NCI-H460 (cell line): Measurements from ENCODE around the gene PTPN3. TPM values are rescaled to one million over a fixed set of nuclear protein-coding genes. Genes with fewer than 3 reads are reported as not detected.
"Not testable (repeated sequence)": the region's sequence is repeated elsewhere in the genome, so short reads cannot be mapped to it uniquely, and the experiment has no call there.

Source experiments
- DNase-seq: peaks from one replicate; pipeline ENCODE4 v3.0.0-alpha.2; 2016; ENCODE audit warnings: low read depth; ENCODE audit errors: extremely low read depth
- small RNA-seq, 2 experiments: library from RNA; depleted of rRNA; stranded (forward); fragments of <200 nt; gene quantifications; one replicate each; pipeline ENCODE3, GENCODE V24; 2014
- total RNA-seq: library from RNA; depleted of rRNA; stranded (reverse); fragments of >200 nt; shearing (Covaris generic); gene quantifications from 2 replicates; pipeline ENCODE4 v1.2.3, GENCODE V29; 2014; rRNA removed

Gene PTPN3
- total RNA-seq, 1 experiment from 2014 or later, result 6.9 TPM

- DNase-seq, result no peak
These were observed 143.9 kb downstream of the PTPN3 start for GRCh38 chr9:109354190-109354589.

GRCh38 chr9:109351032-109351431 is 147.1 kb downstream of the PTPN3 start:
- DNase-seq, result no peak

GRCh38 chr9:109349421-109349846 is 148.7 kb downstream of the PTPN3 start:
- DNase-seq, result no peak

DNA sequence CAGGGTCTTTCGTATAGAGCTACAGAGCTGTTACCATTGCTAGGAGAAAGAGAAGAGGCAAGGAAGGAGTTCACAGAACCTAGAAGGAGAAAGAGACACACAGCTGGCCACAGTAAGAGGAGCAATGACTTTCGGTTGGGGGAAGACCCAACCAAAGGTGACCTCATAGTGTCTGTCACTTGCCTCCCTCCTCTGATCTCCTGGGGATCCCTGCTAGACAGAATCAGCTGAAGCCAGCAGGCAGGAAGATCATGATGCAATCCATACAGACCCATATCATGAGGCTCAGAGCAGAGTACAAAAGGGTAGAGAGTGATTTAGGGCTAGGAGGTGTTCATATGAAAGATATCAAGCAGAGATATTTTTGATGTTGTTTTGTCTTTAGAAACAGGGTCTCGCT is 151.2 kb downstream of the PTPN3 start:
- no peak for DNase-seq

- no peak for DNase-seq
These were observed 153.2 kb downstream of the PTPN3 start for GRCh38 chr9:109344866-109345265.

DNA sequence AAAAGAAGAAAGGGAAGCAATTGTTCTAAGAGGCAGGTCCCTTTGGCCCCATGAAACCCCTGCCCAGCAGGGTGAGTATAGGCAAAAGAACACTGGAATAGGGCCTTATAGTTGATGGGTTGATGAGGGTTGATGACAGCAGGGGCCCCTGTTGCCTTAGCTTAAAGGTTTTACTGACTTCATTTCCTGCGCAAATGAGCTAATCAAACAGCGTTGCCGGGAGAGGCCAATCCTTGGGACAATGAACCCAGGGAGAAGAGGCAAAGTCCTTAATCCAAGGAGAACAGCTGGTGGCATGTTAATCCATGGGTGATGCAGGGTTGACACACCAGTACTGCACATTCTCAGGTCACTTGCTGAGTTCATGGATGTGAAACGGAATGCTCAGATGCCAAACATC is 155.2 kb downstream of the PTPN3 start:
- no peak for DNase-seq

DNA sequence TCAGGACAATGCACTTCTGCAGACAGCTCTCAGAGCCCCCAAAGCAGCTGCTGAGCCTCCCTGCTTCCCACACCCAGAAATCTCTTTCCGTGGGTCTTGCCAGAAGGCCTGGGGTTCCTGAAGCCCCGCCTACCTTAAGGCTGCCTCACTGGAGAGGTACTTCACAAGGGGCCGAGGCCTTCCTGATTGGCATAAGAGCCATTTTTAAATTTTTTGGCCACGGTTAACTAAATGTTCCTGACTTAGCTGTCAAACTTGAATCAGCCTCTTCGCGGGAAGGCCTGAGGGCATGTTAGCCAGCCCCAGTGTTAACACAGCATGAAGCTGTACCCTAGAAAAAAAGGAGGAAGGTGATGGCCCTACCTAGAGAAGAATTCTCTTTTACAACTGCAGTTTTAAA is 156.5 kb downstream of the PTPN3 start:
- no peak for DNase-seq

DNA sequence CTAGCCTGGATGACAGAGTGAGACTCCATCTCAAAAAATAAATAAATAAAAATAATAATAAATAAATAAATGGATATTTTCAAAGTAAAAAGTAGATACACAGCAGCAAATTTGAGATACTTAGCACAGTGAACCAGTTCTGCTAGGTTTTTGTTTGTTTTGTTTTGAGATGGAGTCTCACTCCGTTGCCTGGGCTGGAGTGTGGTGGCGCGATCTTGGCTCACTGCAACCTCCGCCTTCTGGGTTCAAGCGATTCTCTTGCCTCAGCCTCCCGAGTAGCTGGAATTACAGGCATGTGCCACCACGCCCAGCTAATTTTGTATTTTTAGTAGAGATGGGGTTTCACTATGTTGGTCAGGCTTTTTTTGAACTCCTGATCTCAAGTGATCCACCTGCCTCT is 157.1 kb downstream of the PTPN3 start:
- DNase-seq, result not testable (repeated sequence)

DNA sequence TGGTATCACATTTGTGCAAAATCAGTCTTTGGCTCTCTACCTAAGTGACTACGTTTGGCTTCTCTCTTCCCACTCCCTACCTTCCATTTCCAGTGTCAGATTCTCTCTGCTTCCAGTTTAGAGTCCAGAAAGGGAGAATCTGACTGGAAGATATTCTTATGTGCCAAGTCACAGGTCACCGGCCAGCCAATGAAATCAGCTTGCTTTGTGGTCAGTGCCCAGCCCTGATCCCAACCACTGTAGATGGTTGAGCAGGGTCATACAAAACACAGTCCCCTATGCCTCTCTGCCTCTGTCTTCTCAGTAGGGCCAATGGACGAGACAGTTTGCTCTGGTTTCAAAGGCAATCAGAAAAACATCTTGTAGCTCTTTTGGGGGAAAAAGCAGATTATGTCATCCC is 161.7 kb downstream of the PTPN3 start:
- no peak for DNase-seq

- no peak for DNase-seq
These were observed 162.2 kb downstream of the PTPN3 start for GRCh38 chr9:109335929-109336328.

GRCh38 chr9:109335121-109335520 is 163.0 kb downstream of the PTPN3 start:
- no peak for DNase-seq

GRCh38 chr9:109331353-109331752 is 166.8 kb downstream of the PTPN3 start:
- no peak for DNase-seq

DNA sequence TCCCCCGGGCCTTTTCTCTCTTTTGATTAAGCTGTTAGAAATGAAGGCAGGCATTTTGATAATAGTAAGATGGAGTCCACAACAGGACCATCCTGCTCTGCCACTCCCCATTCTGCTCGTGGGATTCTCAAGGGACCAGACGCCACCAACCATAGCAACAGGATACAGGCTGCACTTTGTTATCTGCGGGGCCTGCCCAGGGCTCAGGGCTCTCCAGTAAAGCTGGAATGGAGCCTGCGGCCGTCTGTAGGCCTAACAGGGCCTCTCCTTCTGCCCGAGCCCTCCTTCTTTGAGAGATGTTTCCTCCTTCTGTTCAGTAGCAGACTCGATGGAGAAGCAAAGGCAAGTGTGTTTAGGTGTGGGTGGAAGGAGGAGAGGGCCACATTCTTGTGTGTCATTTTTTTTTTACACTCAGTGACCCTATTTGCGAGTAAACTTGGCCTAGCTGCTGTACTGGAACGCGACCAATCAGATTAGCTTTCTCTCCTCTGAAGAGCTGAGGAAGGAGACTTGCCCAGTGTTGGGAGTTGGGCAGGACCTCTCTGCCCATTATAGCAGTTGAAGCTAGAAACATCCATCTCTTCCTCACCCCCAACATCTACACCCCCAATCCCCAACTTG is 168.4 kb downstream of the PTPN3 start:
- no peak for DNase-seq

DNA sequence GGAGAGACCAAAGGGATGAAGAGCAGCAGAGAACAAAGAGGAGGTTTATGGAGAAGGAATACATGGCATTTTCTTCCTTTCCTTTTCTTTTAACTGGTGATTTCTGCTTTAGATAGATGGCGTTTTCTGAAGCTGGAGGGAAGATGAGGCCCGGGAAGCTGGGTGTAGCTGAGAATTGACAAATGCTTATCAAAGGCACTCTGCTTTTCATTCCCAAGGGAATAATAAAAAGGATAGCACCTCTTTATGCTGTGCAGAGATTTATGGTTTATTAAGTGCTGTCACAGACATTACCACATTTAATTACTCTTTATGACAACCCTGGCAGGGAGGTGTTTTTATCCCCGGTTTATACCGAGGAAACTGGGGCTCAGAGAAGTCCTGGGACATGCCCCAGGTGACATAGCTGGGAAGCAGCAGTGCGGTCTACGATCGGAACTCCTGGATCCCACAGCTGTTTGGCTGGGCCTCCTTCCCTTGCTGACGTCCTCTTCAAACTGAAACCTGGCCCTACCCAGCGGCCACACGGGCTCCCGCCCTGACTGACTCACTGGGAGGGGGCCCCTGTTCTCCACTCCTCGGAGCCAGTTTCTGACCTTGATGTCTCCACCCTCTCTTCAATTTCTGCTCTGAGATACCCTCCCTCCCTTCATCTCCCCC is 169.0 kb downstream of the PTPN3 start:
- peak; percentile 46 for DNase-seq

Small RNAs within 50 kb of the gene (small RNA-seq; reads per million reads assigned to genes)
- 0 reads per million in 2 experiments for gene MIR3927

Other genes with a start within 250 kb of the PTPN3 start
- gene EPB41L4B, start 177.2 kb downstream of the PTPN3 start, total RNA-seq, result 23.1 and 24.5 TPM in 2 replicates